Limb (tissue), 2 donors: ENCODE results near the gene LAMB3.
"Not testable (repeated sequence)": the region's sequence is repeated elsewhere in the genome, so short reads cannot be mapped to it uniquely, and the experiment has no call there.

Experiments used
- DNase-seq, 2 donors: peaks; one replicate each; pipeline ENCODE4 v3.0.0-alpha.2; 2016; ENCODE audit errors: extremely low spot score in 2 of 2

Gene LAMB3

DNA sequence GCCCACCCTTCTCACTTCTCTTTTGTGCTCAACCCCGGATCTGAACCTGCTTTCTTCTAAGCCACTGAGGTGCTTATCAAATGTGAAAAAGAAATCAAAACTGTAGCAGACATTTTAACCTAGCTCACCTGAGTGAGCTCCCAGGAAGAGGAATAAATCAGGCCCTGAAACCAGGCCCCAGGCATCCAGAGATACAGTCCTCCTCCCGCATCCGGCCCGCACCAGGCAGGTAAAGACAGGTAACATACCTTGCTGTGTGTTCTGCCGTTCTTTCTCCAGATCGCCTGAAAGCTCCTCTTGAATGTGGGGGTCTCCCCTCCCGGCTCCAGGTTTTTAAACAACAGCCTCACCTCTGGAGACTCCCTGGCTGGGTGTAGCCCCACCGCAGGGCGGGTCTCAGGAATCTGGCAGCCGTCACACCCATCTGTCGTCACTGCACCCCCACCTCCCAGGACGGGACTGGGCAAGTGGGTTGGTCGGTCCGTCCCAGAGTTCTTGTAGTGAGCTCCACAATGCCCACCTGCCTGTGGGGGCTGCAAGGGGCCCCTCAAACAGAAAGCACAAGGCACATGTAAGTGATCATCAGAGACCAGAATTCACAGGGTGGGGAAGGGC lies at the start of gene LAMB3:
TSS of gene LAMB3 (minus strand) at position 305 of the 615 bp plus-strand sequence. CDS start 1,481 bp downstream, outside the sequence.
- peak in 1 of 2 donors; percentile 46 for DNase-seq

DNA sequence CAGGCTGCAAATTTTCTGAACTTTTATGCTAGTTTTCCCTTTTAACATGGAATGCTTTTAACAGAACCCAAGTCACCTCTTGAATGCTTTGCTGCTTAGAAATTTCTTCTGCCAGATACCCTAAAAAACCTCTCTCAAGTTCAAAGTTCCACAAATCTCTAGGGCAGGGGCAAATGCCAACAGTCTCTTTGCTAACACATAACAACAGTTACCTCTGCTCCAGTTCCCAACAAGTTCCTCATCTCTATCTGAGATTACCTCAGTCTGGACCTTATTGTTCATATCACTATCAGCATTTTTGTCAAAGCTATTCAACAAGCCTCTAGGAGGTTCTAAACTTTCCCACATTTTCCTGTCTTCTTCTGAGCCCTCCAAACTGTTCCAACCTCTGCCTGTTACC lies 48.5 kb upstream of the LAMB3 start:
- not testable (repeated sequence) for DNase-seq

DNA sequence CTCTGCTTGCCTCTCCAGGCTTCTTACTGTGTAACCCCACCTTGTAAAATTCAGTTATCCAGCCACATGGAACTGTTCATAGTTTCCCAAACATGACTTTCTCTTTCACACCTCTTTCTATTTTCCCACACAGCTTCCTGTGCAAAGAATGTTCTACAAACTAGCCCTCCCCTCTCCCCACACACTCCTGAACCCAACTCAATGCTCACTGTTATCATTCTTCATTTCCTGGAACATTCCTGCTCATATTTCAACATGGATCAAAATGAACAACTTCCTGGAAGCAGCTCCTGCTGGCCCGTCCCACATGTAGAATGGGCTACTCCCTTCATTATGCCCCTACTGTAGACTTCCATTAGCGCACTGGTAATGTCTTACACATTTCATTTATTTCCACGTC lies 44.9 kb upstream of the LAMB3 start:
- no peak for DNase-seq

DNA sequence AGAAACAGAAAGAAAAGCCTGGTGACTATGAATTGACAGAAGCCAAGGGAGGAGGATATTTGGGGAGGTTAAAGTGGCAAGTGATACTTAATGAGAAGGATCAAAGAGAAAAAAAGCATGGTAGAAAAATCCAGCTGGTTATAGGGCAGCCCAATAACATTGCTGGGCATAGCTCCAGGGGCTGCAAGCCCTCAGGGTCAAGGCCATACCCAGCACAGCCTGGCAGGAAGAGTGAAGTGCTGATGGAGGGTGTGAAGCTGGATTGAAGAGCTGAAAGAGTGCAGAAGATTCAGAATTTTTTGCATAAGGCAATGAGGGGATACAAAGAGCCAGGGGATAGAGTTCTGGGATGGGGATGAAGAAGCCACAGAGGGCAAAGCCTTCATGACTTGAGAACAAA lies 44.4 kb upstream of the LAMB3 start:
- no peak for DNase-seq

DNA sequence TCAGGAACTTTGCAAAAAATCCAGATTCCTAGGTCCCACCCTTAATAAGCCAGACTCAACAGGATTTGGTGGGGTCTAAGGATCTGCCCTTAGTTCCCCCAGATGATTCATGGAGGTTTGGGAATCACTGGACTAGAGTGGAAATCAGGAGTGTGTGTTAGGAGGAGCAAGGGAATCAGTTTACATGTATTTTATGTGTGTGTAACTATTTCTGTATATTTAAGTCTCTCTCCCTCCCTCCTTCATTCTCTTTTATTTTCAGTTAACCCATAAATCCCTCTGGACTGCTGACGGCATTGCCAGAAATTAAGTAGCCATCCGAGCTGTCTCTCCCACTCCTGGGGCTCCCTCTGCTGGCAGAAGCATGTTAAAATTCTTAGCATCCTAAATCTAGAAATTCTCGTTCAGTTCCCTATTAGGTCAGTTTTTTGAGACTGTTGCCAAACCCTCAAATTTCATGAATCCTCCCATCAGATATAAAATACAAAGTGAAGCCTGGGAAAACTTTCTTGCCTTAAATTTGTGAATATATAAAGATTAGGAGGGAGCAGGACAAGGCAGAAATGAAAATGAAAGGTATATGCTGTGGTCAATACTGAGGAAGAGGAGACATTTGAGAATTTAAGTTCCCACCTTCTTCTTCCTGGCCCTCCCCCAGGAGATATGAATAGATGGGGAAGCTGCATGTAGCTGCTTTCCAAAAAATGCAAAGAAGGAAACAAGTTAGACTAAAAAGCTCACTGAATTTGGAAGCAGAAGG lies 40.7 kb upstream of the LAMB3 start:
- DNase-seq, result peak; percentile 84

DNA sequence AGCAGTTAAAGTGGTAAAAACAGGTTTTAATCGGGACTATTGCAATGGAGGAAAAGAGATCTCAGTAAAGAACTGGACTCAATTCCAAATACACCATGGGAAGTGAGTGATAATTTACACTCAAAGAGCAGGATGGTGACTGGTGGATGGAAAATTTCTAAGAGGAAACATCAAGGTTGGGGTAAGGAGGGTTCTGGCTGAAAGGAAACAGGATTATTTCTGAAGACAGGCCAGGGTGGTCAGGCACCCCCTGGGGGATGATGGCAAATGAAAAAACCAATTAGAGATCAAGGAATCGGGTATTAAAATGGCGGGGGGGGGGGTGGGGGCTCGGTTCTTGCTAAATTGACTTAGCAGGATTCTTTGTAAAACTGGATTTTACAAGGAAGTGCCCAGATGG lies 40.1 kb upstream of the LAMB3 start:
- no peak for DNase-seq

DNA sequence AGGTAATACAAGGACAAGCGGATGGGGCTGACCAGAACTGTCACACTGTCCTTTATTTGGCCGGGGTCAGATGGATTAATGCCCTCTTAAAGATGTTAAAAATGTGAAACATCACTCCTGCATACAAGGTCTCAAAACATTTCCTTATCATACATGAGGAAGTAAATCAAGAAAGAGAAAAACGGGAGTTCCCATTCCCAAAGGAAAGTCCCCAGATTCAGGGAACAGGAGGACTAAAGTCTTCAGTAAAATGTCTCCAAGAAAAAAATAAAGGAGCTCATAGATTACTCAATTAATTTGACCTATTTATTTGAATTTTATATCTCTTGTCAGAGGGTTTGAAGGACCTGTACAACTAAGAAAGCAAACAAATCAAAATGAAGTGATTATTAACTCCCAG lies 39.0 kb upstream of the LAMB3 start:
- DNase-seq, result no peak

DNA sequence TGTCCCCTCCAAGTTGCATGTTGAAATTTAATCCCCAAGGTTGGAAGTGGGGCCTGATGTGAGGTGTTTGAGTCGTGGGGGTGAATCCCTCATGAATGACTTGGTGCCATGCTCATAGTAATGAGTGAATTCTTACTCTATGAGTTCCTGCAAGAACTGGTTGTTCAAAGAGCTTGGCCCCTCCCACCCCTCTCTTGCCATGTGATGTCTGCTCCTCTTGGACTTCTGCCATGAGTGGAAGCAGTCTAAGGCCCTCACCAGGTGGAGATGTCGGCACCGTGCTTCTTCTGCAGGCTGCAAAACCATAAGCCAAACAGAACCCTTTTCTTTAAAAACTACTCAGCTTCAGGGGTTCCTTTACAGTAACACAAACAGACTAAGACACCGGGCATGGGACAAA lies 37.3 kb upstream of the LAMB3 start:
- DNase-seq, result no peak

DNA sequence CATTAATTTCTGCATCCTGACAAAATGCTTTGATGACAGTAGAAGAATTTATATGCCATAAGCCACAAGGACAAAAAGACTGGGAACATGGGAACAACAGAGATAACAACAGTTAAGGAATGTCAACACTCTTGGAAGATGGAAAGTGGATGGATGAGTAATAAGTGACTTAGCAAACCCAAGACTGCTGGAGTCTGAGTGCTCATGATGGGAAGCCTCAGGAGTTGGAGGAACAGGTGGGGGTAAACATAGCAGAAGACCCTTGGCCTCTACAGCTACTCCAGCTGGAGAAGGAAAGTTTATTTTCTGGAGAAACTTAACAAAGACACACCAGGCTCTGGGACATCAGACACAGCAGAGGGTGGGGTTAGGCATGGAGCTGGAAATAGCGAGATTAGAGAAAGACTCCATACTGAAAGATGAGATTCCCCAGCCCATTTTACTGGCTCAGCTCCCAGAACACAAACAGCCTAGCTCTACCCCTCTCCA lies 36.6 kb upstream of the LAMB3 start:
- DNase-seq, result no peak

DNA sequence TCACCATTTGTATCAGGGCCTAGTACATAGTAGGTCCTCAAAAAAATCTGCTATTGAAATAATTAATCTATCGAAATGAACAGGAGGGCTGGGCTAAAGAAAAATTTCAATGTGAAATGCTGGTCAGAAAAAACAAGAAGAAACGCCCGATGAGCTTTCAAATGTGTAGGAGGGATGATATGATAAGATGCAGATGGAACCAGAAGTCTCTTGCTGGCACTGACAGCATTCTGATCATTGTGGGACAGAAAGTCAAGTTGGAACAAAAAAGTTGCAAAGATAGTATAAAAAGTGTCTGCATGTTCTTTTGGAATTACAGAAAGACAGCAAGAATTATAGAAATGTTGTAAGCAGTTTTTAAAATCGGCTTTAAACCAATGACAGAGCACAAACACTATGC lies 34.1 kb upstream of the LAMB3 start:
- no peak for DNase-seq

DNA sequence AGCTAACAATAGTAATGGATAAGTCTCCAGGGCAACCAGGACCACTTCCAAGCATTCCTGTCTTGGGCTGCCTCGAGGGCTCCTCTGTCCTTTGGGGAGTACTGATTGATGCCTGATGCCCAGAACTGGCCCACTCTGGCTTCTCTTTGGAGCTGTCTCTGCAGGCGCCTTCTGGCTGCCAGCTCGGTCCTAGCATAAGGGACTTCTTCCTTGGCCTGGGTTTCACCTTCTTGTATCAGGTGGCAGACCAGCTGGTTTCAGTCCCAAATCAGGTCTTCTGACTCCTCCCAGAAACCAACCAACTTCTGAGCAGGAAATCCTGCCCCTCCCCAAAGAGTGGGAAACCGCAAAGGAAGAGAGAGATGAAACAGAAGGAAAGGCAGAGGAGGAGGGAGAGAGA lies 33.6 kb upstream of the LAMB3 start:
- DNase-seq, result no peak

DNA sequence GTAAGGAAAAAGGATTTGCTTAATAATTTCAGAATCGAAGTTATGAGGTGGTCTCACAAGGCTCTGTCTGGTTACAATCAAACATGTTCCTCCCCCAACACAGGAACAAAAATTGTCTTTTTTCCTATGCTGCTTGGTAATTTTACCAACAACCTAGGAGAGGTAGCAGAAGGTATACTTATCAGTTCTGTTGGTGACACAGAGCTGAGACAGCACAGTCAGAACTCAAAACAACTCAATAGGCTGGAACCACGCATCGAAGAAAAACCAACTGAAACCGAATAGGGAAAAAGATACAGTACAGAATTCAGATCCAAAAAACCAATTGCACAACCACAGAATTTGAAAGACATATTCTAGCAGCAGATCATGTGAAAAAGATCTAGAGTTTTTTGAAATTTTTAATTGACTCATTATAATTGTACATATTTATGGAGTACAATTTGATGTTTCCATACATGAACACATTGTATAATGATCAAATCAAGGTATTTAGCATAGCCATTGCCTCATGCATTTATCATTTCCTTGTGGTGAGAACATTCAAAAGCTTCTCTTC lies 26.8 kb upstream of the LAMB3 start:
- DNase-seq, result no peak

DNA sequence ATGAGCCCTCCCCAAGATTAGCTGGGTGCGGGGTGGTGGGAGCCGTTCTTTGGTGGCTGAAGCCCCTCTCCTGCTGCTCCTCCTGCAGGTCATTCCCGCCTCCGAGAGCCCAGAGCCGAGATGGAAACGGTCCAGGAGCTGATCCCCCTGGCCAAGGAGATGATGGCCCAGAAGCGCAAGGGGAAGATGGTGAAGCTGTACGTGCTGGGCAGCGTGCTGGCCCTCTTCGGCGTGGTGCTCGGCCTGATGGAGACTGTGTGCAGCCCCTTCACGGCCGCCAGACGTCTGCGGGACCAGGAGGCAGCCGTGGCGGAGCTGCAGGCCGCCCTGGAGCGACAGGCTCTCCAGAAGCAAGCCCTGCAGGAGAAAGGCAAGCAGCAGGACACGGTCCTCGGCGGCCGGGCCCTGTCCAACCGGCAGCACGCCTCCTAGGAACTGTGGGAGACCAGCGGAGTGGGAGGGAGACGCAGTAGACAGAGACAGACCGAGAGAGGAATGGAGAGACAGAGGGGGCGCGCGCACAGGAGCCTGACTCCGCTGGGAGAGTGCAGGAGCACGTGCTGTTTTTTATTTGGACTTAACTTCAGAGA lies 23.4 kb upstream of the LAMB3 start:
- DNase-seq, result peak in 1 of 2 donors; percentile 64

DNA sequence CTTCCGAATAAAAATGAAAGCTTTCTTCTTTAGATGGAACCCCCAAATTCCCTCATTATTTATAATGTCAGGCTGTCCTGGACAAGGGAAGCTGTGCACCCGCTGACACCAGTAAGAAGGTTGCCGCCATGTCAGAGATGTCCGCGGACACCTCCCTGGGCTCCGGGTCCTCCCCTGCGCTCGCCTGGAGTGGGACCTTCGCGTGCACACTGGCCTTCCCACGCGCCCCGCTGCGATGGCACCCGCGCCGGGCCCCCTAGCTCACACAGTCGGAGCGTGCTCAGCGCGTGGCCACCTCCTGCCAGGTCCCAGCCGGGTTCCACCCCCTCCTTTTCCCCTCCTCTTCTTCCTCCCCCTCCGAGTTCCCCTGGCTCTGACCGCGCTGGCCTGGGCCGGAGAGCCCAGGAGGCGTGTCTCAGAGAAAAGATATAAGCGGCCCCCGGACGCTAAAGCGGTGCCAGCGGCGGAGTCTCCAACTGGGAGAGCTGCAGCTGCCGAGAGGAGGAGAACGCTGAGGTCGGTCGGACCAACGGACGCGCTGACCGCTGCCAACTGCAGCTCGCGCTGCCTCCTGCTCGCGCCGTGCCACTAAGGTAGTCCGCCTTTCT lies 22.8 kb upstream of the LAMB3 start, which contains the start of gene G0S2:
TSS of gene G0S2 (plus strand) at position 456 of the 608 bp plus-strand sequence. CDS start 273 bp downstream, outside the sequence.
- peak; percentile 34 to 66 for DNase-seq

DNA sequence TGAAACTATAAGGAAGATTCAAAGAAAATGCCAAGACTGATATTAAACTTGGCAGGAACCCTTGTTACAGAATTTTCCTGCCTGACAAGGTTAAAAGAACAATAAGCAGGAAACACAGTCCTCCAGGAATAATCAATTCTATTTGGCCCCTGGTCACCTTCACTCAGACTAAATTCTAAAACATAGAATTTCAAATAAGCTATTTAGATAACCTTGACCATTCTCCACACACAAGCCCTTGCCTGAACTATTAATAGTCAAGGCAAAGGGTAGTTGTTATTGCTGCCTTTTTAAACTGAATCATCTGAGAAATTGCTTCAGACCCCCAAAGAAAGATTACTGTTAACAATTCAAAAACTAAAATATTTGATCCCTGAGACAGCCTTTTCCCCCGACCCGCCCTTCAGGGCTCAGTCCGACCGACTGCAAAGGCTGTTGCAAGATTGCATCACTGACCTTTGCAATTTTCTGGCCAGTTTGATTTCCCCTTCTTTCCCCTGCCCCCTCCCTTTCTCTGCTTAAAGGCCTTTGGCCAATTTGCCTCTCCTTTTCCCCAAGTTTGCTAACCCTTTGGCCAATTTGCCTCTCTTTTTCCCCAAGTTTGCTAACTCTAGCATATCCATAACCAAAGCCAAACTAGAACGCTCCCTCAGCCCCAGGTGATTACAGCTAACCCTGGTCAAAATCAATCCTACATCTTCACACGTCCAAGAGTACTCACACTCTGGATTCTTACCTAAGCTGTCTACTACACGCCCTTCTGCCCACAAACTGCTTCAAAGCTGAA lies 21.6 kb upstream of the LAMB3 start:
- no peak for DNase-seq

DNA sequence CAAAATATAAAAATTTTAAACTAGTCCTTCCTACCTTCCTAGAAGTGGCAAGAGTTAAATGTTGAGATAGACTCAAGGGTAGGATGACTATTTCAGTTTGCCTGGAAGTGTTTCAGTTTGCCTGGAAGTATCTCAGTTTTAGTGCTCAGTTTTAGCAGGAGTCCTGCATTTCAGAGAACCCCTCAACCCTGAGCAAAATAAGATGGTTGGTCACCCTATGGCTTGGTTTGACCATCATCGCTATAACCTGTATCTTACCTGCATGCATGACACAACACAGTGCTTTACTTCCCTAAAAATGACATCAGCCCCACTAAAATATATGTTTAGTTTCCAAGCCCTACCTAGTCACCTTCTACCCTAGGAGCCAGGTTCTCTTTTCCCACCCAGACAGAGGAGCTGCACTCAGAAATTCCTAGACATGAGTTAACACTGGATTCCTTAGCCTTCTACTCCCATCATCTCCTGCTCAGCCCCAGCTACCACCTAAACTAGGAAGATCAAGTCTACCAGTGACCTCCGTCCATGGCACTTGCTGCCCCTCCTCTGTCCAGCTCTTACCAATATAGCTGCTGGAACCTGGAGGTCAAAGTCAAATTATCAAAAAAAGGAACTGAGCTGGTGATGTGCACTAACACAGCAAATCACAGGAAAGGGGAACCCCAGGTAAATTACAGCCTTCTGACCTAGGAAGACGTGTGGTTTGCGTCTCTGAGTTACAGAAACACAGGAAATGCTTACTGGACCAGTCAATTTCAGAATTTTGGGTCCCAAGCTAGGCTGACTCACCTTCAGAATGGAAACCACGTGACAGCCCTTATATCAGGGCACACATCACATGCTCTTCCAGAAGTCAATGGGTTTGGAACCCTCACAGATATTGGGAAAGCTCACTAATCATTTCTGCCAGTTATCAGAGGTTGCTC lies 20.7 kb upstream of the LAMB3 start:
- DNase-seq, result no peak

DNA sequence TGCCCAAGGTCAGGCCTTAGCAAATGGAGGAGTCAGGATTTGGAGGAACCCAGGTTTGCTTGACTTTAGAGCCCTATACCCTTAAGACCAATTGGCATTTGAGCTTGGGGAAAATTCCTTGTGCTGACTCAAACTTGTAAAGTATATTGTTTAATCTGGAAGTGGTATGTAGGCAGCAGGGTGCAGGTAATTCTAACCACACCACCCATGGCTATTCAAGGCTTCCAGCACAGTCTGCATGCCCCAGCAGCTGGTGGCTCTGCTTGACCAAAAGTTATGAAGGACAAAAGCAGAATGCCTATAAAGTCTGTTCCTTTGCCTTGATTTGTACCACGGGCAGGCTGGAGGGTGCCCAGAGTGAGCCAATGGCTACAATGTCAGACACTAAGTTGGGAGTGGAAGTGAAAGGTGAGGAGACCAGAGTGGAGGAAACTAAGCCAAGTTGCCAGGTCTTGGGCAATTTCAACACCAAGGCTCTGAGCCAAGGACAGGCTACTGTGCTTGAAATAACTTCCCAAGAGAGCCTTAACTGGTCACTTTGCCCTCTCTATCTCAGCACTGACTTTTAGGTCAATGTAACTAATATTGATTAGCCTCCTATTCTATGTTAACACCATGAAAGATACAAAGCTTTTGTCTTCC lies 18.3 kb upstream of the LAMB3 start:
- DNase-seq, result no peak

DNA sequence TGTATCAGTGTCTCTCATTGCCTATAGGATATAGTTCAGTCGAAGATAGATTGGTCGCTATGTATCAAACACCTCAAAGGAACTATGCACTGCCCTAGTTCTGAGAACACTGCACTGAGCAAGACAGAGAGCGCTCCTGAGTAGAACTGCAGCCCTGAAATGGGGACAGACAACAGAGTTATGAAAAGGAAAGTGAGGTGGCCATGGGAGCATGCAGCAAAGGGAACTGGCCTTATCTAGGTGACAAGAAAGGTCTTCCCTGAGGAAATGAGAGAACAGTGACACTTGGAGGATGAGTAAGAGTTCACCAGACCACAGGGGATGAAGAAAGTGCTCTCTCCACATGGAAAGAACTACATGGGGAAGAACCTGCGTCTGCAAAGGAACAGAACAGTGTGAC lies 15.5 kb upstream of the LAMB3 start:
- DNase-seq, result no peak

DNA sequence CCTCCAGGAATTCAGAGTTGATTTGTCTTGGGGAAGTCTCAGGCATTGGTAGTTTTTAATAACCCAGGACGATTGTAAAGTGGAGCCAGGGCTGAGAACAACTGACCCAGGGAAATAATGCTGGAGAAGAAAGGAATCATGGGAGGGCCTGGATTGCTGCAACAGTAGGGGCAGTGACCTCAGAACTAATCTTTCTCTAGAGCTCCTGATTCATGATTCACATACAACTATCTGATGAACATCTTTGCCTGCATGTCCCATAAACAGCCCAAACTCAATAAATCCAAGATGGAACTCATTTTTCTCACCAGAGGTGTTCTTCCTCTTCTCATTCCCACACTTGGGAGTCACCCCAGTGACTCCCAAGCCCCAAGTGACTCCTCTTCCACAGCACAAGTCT lies 14.9 kb upstream of the LAMB3 start:
- no peak for DNase-seq
